GM04504 (cell line): ENCODE measurements around the gene TPSAB1.
"Not testable (repeated sequence)": the region's sequence is repeated elsewhere in the genome, so short reads cannot be mapped to it uniquely, and the experiment has no call there.

Experiments
- DNase-seq: peaks from one replicate; pipeline ENCODE4 v3.0.0-alpha.2; 2012; ENCODE audit warnings: low read depth

The TPSAB1 gene

GRCh38 chr16:1265090-1265630, 24.7 kb downstream of the TPSAB1 start:
- DNase-seq = no peak

DNA sequence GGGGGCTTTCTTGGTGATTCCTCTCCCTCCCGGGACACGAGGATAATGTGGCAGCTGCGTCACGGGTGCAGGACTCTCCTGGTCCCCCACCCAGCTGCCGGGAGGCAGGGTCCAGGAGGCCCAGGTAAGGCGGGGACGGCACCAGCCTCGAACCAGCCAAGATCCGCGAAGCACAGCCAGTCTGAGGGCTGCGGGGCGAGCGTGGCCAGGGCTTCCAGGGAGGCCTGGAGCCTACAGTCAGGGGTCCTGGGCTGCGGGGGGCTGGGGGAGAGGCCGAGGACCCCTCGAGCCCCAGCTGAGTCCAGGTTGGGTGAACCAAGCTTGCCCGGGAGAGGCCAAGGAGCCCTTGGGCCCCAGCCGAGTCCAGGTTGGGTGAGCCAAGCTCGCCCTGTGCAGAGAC, 25.3 kb downstream of the TPSAB1 start:
- DNase-seq = no peak

DNA sequence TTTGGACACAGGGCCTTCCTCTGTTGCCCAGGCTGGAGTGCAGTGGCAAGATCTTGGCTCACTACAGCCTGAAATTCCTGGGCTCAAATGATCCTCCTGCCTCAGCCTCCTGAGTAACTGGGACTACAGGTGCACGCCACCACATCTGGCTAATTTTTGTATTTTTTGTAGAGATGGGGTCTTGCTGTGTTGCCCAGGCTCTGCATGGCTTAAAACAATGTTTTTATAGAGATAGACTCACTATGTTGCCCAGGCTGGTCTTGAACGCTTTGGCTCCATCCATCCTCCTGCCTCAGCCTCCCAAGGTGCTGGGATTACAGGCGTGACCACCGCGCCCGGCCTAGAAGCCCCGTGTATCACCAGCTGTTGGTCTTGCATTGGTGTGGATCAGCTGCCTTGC, 28.9 kb downstream of the TPSAB1 start:
- not testable (repeated sequence) for DNase-seq

GRCh38 chr16:1271380-1271723, 30.8 kb downstream of the TPSAB1 start:
- no peak for DNase-seq

DNA sequence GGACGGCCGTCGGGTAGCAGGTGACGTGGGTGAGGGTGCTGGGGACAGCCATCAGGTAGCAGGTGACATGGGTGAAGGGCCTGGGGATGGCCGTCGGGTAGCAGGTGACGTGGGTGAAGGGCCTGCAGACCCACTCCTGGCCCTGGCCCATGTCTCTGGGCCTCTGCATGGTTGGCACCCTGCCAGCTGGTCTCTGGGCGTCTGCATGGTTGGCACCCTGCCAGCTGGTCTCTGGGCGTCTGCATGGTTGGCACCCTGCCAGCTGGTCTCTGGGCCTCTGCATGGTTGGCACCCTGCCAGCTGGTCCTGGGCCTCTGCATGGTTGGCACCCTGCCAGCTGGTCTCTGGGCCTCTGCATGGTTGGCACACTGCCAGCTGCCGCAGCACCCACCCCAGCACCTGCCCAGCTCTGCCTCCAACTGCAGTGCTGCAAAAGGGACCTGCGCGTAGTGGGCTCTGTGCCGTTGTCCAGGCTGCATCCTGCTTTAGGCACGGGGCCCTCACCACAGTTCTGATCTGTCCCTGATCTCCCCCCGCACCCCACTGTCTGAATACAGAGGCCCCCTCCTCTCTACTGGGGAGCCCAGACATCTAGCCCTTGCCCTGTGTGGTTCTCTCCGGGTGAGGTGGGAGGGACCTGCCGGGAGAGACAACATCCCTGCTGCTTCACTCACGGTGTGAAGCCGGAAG, 31.4 kb downstream of the TPSAB1 start:
- not testable (repeated sequence) for DNase-seq

- no peak for DNase-seq
These were observed 32.1 kb downstream of the TPSAB1 start for GRCh38 chr16:1272453-1273198.

GRCh38 chr16:1273816-1274215, 33.3 kb downstream of the TPSAB1 start:
- DNase-seq = no peak

DNA sequence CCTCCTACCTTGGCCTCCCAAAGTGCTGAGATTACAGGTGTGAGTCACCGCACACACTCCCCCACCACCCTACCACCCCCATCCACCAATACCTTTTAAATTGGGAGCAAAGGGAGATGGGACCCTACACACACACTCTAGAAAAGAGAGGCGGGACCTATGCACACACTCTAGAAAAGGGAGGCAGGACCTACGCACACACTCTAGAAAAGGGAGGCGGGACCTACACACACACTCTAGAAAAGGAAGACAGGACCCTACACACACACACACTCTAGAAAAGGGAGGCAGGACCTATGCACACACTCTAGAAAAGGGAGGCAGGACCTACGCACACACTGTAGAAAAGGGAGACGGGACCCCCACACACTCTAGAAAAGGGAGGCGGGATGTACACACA, 34.3 kb downstream of the TPSAB1 start:
- no peak for DNase-seq

GRCh38 chr16:1275791-1276579, 35.5 kb downstream of the TPSAB1 start:
- DNase-seq = no peak

DNA sequence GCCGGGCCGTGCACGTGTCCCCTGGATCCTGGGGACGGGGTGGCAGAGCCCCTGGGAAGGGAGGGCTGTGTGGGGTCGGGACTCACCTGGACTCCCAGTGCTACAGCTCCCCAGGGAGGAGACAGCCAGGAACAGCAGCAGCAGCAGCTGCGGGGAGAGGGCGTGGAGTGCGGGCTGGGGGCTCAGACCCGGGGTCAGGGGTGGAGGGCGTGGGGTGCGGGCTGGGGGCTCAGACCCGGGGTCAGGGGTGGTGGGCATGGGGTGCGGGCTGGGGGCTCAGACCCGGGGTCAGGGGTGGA, 36.0 kb downstream of the TPSAB1 start:
- no peak for DNase-seq

DNA sequence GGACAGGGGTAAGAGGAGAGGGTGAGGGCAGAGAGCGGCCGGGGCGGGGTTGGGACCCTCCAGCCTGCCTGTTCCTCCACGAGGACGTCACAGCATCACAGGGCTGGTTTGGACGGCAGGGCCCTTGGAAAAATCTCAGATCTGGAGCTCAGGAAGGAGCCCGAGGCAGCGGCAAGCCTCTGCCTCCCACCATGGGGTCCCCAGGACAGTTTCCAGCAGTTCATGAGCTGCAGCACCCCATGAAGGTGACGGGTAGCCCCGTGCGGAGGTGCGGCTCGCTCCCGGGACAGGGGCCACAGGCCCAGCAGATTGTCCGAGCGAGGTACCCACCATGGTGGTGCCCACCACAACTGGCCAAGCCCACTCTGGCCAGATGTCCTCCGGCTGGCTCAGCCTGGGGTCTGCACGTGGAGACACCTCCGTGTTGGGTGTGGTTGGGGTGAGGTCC, 36.7 kb downstream of the TPSAB1 start:
- DNase-seq = no peak

GRCh38 chr16:1277617-1278282, 37.2 kb downstream of the TPSAB1 start:
- DNase-seq = no peak

- no peak for DNase-seq
These were observed 38.0 kb downstream of the TPSAB1 start for GRCh38 chr16:1278477-1278876.

DNA sequence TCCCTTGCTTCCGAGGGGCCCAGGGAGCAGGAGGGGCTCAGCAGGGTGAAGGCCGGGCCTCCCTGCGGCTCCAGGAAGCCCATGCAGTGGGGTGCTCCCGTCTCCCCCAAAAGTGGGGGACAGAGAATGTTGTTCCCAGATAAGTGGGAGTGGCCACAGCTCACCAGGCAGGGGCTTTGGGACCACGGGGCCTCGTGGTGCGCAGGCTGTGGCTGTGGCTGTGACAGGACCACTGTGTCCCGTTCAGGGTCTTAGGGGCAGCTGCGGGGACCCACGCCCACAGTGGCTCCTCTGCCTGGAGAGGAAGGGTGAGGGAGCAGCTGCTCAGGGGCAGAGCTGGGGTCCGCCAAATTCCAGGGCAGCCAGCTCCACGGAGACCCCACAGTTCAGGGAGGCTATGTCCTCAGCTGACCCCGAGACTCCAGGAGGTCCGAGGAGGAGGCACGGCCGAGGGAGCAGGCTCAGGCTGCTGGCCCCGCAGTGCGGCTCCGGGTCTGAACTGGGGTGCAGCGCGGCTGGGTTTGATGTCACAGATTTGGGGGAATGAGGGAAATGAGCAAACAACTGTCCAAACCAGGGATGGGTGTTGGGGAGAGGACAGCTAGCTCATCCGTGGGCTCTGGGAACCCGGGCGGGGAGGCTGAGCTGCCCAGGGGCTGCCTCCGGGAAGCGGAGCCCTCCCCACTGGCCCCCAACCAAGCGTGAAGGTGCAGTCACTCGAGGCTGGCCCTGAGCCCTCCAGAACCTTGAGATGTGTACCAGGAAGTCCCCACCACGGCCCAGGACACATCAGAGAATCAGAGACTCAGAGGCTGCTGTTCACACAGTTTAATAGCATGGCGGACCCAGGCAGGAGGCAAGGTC, 38.8 kb downstream of the TPSAB1 start:
- DNase-seq = no peak

- no peak for DNase-seq
These were observed 39.6 kb downstream of the TPSAB1 start for GRCh38 chr16:1279945-1280589.

- DNase-seq = no peak
These were observed 40.3 kb downstream of the TPSAB1 start for GRCh38 chr16:1280783-1281182.

- DNase-seq = no peak
These were observed 41.0 kb downstream of the TPSAB1 start for GRCh38 chr16:1281517-1281916.

GRCh38 chr16:1282324-1282973, 41.9 kb downstream of the TPSAB1 start:
- no peak for DNase-seq

DNA sequence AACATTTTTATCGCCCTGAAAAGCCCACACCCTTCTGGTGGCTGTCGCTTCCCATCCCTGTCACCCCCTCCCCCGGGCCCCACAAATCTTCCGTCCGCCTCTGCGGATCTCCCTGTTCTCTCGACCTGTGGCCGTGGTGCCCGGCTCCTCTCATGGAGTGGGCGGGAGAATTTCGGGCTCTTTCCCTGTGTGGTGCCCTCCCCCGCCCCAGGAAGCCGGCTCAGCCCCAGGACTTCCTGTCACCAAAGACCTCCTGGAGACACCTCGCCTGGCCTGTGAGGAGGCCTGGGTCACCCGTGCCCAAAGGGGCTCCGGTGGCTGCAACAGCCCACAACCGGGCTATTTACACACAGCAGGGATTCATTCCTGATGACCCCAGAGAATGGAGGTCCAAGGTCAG, 42.8 kb downstream of the TPSAB1 start:
- no peak for DNase-seq

- DNase-seq = no peak
These were observed 43.6 kb downstream of the TPSAB1 start for GRCh38 chr16:1283996-1284616.
